Epidermal melanocyte (primary cell): ENCODE data around the gene TPK1.

ENCODE experiments used
- DNase-seq: peaks from one replicate; pipeline ENCODE4 v3.0.0; 2011; ENCODE audit warnings: low spot score; ENCODE audit not compliant: insufficient read length

Gene TPK1

GRCh38 chr7:144534196-144534595, 301.7 kb downstream of the TPK1 start:
- no peak for DNase-seq

GRCh38 chr7:144531181-144531580, 304.7 kb downstream of the TPK1 start:
- DNase-seq, result no peak

- DNase-seq, result no peak
Measured at GRCh38 chr7:144529269-144529926, 306.5 kb downstream of the TPK1 start.

- DNase-seq, result no peak
Measured at GRCh38 chr7:144528536-144529045, 307.3 kb downstream of the TPK1 start.

- DNase-seq, result no peak
Measured at GRCh38 chr7:144527051-144527471, 308.8 kb downstream of the TPK1 start.

- DNase-seq, result no peak
Measured at GRCh38 chr7:144525956-144526355, 309.9 kb downstream of the TPK1 start.

GRCh38 chr7:144524271-144524670, 311.6 kb downstream of the TPK1 start:
- no peak for DNase-seq

GRCh38 chr7:144523621-144524020, 312.2 kb downstream of the TPK1 start:
- DNase-seq, result no peak

- DNase-seq, result no peak
Measured at GRCh38 chr7:144519925-144520324, 315.9 kb downstream of the TPK1 start.

- DNase-seq, result no peak
Measured at GRCh38 chr7:144518360-144518759, 317.5 kb downstream of the TPK1 start.

- DNase-seq, result no peak
Measured at GRCh38 chr7:144517749-144518148, 318.1 kb downstream of the TPK1 start.

- no peak for DNase-seq
Measured at GRCh38 chr7:144516729-144517525, 318.9 kb downstream of the TPK1 start.

- DNase-seq, result no peak
Measured at GRCh38 chr7:144513334-144513733, 322.5 kb downstream of the TPK1 start.

GRCh38 chr7:144510621-144511020, 325.2 kb downstream of the TPK1 start:
- no peak for DNase-seq

GRCh38 chr7:144508702-144509101, 327.2 kb downstream of the TPK1 start:
- DNase-seq, result no peak

GRCh38 chr7:144503215-144503614, 332.6 kb downstream of the TPK1 start:
- DNase-seq, result no peak

- DNase-seq, result no peak
Measured at GRCh38 chr7:144500225-144500624, 335.6 kb downstream of the TPK1 start.

GRCh38 chr7:144497282-144497681, 338.6 kb downstream of the TPK1 start:
- no peak for DNase-seq

- DNase-seq, result no peak
Measured at GRCh38 chr7:144494355-144494754, 341.5 kb downstream of the TPK1 start.

GRCh38 chr7:144489504-144489903, 346.3 kb downstream of the TPK1 start:
- DNase-seq, result no peak

GRCh38 chr7:144488977-144489376, 346.9 kb downstream of the TPK1 start:
- no peak for DNase-seq

- no peak for DNase-seq
Measured at GRCh38 chr7:144487901-144488300, 348.0 kb downstream of the TPK1 start.

GRCh38 chr7:144484445-144484844, 351.4 kb downstream of the TPK1 start:
- DNase-seq, result no peak
